ENCODE data around the gene CTRB2.
"Not testable (repeated sequence)": the region's sequence is repeated elsewhere in the genome, so short reads cannot be mapped to it uniquely, and the experiment has no call there.

CTRB2 gene

DNA sequence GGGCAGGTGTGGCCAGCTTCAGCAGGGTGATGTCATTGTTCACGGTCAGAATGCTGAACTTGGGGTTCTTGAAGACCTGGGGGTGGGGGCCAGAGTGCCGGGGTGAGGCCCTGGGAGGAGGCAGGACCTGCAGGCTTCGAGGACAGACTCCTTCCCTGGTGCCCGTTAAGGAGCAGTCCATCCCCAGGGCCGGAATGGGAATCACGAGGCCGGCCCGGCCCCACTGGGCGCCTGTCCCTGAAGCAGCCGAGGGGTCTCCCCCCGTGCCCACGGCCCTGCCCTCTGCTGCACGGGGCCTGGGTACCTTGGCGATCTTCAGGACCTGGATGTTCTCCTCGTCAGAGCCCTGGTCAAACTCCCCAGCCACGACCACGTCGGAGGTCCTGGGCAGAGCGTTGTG is 1.5 kb downstream of the CTRB2 start:
- H3K27me3 ChIP-seq (ENCODE audit: control insufficient read depth in 1 of 2, insufficient read depth in 2 of 2, low read length in 2 of 2); H3K4me1 ChIP-seq (ENCODE audit: control insufficient read depth in 1 of 2, insufficient read depth in 2 of 2, low read length in 2 of 2); H3K9me3 ChIP-seq (ENCODE audit: control insufficient read depth in 1 of 2, low read length in 2 of 2); H3K9ac ChIP-seq (ENCODE audit: low read depth in 1 of 2, low read length in 2 of 2); H3K4me3 ChIP-seq (ENCODE audit: low read depth in 1 of 2, low read length in 2 of 2); H3K36me3 ChIP-seq (ENCODE audit: control insufficient read depth in 1 of 2, insufficient read depth in 2 of 2, low read length in 2 of 2); H3K27ac ChIP-seq (ENCODE audit: low read depth, low read length): not testable (repeated sequence)

DNA sequence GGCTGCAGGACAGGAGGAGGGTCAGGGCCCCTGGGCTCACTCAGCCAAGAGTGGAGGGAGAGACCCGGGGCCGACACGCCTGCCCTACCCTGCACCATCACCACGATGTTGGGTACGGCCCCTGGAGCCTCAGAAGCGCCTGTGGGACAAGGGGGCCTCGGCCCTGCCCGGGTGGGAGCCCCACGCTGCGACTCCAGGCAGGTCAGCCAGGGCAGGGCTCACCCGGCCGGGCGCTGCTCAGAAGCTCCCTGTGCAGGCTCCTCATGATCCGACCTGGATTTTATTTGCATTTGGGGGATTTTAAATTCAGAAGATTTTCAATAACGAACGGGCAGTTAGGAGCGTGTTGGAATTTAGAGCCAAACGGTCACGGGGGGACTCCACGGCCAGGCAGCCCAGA is 2.1 kb downstream of the CTRB2 start:
- not testable (repeated sequence) for H3K36me3 ChIP-seq (ENCODE audit: control insufficient read depth in 1 of 2, insufficient read depth in 2 of 2, low read length in 2 of 2); H3K27ac ChIP-seq (ENCODE audit: low read depth, low read length); H3K27me3 ChIP-seq (ENCODE audit: control insufficient read depth in 1 of 2, insufficient read depth in 2 of 2, low read length in 2 of 2); H3K4me1 ChIP-seq (ENCODE audit: control insufficient read depth in 1 of 2, insufficient read depth in 2 of 2, low read length in 2 of 2); H3K9ac ChIP-seq (ENCODE audit: low read depth in 1 of 2, low read length in 2 of 2); H3K9me3 ChIP-seq (ENCODE audit: control insufficient read depth in 1 of 2, low read length in 2 of 2); H3K4me3 ChIP-seq (ENCODE audit: low read depth in 1 of 2, low read length in 2 of 2)

DNA sequence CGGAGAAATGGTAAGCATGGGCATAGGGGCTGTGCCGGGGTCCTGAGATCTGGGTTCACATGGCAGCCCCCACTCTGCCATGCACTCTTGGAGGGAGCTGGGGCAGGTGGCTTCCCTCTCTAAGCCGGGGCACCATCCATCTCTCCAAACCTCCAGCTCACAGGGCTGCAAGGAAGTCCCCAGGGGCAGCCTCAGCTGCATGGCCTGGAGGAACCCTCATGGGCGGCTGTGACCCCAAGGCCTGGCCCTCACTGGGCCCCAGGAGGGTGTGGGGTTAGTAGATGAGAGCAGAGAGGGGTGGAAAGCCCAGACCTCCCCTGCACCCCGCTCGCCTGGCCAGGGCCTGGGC is 2.6 kb downstream of the CTRB2 start:
- Histone ChIP-seq H3K4me1 (ENCODE audit: control insufficient read depth in 1 of 2, insufficient read depth in 2 of 2, low read length in 2 of 2) (no peaks in the 10 kb centered on the region), H3K27me3 (ENCODE audit: control insufficient read depth in 1 of 2, insufficient read depth in 2 of 2, low read length in 2 of 2) (no peaks in the 10 kb centered on the region), H3K9me3 (ENCODE audit: control insufficient read depth in 1 of 2, low read length in 2 of 2) (no peaks in the 10 kb centered on the region), H3K36me3 (ENCODE audit: control insufficient read depth in 1 of 2, insufficient read depth in 2 of 2, low read length in 2 of 2) (no peaks in the 10 kb centered on the region), H3K9ac (ENCODE audit: low read depth in 1 of 2, low read length in 2 of 2) (no peak overlapping the region), H3K4me3 (ENCODE audit: low read depth in 1 of 2, low read length in 2 of 2) (no peak overlapping the region), H3K27ac (ENCODE audit: low read depth, low read length) (no peak overlapping the region)

DNA sequence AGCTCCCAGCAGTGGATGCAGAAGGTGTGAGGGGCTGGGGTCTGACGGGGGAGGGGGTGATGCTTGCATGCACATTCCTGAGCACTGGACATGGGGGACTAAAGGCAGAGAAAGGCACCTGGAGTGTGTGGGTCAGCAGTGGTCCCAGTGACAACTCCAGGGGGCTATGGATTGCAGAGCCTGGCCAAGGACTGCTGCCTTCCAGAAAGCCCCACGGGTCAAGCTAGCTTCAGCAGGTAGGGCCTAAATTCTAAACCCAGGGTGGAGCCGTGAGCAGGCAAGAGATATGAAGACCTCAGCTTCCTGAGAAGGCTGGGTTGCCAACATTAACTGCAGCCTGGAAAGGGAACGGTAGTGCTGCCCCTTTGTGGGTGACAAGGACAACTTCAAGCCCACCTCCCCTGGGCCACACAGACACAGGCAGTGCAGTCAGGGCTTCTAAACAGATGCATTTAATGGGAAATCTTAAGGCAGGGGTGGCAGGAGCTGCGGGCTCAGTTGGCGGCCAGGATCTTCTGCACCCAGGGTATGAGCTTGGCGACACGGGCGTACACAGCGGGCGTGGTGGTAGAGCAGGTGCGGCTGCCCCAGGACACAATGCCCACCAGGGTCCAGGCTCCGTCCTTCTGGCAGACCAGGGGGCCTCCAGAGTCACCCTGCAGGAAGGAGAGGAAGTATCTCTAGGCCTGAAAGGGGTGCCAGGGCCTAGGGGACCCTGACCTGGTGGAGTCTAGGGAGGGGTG is 3.1 kb downstream of the CTRB2 start:
- Histone ChIP-seq H3K4me1 (ENCODE audit: control insufficient read depth in 1 of 2, insufficient read depth in 2 of 2, low read length in 2 of 2) (no peaks in the 10 kb centered on the region), H3K36me3 (ENCODE audit: control insufficient read depth in 1 of 2, insufficient read depth in 2 of 2, low read length in 2 of 2) (no peaks in the 10 kb centered on the region), H3K27ac (ENCODE audit: low read depth, low read length) (no peak overlapping the region), H3K9me3 (ENCODE audit: control insufficient read depth in 1 of 2, low read length in 2 of 2) (no peaks in the 10 kb centered on the region), H3K9ac (ENCODE audit: low read depth in 1 of 2, low read length in 2 of 2) (no peak overlapping the region), H3K4me3 (ENCODE audit: low read depth in 1 of 2, low read length in 2 of 2) (no peak overlapping the region), H3K27me3 (ENCODE audit: control insufficient read depth in 1 of 2, insufficient read depth in 2 of 2, low read length in 2 of 2) (no peaks in the 10 kb centered on the region)

DNA sequence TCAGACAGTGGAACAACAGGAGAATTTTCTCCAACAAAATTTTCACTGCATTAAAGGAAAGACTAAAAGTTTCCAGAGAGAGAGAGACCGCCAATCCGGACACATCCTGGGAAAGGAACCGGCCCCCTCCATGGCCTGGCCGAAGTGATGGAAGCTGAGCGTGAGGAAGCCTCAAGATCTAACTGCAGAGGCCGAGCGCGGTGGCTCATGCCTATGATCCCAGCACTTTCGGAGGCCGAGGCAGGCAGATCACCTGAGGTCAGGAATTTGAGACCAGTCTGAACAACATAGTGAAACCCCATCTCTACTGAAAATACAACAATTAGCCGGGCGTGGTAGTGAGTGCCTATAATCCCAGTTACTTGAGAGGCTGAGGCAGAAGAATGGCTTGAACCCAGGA is 3.9 kb downstream of the CTRB2 start:
- Histone ChIP-seq H3K36me3 (ENCODE audit: control insufficient read depth in 1 of 2, insufficient read depth in 2 of 2, low read length in 2 of 2) (no peaks in the 10 kb centered on the region), H3K9me3 (ENCODE audit: control insufficient read depth in 1 of 2, low read length in 2 of 2) (no peaks in the 10 kb centered on the region), H3K4me1 (ENCODE audit: control insufficient read depth in 1 of 2, insufficient read depth in 2 of 2, low read length in 2 of 2) (no peaks in the 10 kb centered on the region), H3K27ac (ENCODE audit: low read depth, low read length) (no peak overlapping the region), H3K9ac (ENCODE audit: low read depth in 1 of 2, low read length in 2 of 2) (no peak overlapping the region), H3K4me3 (ENCODE audit: low read depth in 1 of 2, low read length in 2 of 2) (no peak overlapping the region), H3K27me3 (ENCODE audit: control insufficient read depth in 1 of 2, insufficient read depth in 2 of 2, low read length in 2 of 2) (peaks cover 3 to 4% of the 10 kb centered on the region in 2 donors)

DNA sequence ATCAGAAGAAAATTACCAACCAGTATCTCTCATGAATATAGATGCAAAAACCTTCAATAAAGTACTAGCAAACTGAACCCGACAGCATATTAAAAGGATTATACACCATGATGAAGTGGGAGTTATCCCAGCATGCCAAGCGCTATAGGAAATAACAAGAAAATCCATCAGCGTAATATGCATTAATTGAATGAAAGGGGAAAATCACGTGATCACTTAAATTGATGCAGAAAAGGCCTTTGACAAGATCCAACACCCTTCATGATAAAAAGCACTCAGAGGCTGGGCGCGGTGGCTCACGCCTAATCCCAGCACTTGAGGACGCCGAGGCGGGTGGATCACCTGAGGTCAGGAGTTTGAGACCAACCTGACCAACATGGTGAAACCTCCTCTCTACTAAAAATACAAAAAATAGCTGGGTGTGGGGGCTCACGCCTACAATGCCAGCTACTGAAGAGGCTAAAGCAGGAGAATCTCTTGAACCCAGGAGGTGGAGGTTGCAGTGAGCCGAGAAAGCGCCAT is 4.8 kb downstream of the CTRB2 start:
- Histone ChIP-seq H3K4me1 (ENCODE audit: control insufficient read depth in 1 of 2, insufficient read depth in 2 of 2, low read length in 2 of 2) (no peaks in the 10 kb centered on the region), H3K9ac (ENCODE audit: low read depth in 1 of 2, low read length in 2 of 2) (no peak overlapping the region), H3K4me3 (ENCODE audit: low read depth in 1 of 2, low read length in 2 of 2) (no peak overlapping the region), H3K27ac (ENCODE audit: low read depth, low read length) (no peak overlapping the region), H3K9me3 (ENCODE audit: control insufficient read depth in 1 of 2, low read length in 2 of 2) (no peaks in the 10 kb centered on the region), H3K36me3 (ENCODE audit: control insufficient read depth in 1 of 2, insufficient read depth in 2 of 2, low read length in 2 of 2) (no peaks in the 10 kb centered on the region), H3K27me3 (ENCODE audit: control insufficient read depth in 1 of 2, insufficient read depth in 2 of 2, low read length in 2 of 2) (peaks cover 9 to 13% of the 10 kb centered on the region in 2 donors)

DNA sequence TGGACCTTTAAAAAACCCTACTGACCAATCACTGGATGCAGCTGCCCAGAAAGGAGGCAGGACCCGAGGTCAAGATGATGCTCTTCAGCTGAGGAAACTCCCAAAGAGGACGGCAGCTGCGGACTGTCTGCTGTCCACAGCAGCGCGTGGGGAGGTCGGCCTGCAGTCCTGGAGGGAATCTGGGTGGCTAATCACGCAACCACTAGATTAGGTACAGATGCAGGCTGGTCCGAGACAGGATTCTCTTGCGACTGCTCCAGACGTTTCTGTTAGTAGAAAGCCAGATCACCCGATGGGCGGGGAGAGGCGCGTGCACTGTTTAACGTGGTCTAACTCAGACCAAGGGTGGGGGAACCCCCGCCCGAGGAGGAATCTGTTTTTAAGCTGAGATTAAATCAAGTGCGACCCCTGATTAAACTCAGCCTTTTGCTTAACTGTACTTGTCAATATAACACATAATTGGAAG is 8.8 kb downstream of the CTRB2 start:
- no peaks in the 10 kb centered on the region for H3K36me3 ChIP-seq (ENCODE audit: control insufficient read depth in 1 of 2, insufficient read depth in 2 of 2, low read length in 2 of 2)
- no peaks in the 10 kb centered on the region for H3K9me3 ChIP-seq (ENCODE audit: control insufficient read depth in 1 of 2, low read length in 2 of 2)
- H3K27me3 ChIP-seq (ENCODE audit: control insufficient read depth in 1 of 2, insufficient read depth in 2 of 2, low read length in 2 of 2) = peaks cover 13% of the 10 kb centered on the region in 2 donors
- no peak overlapping the region for H3K4me3 ChIP-seq (ENCODE audit: low read depth in 1 of 2, low read length in 2 of 2)
- H3K9ac ChIP-seq (ENCODE audit: low read depth in 1 of 2, low read length in 2 of 2) = no peak overlapping the region
- H3K27ac ChIP-seq (ENCODE audit: low read depth, low read length) = no peak overlapping the region
- no peaks in the 10 kb centered on the region for H3K4me1 ChIP-seq (ENCODE audit: control insufficient read depth in 1 of 2, insufficient read depth in 2 of 2, low read length in 2 of 2)

DNA sequence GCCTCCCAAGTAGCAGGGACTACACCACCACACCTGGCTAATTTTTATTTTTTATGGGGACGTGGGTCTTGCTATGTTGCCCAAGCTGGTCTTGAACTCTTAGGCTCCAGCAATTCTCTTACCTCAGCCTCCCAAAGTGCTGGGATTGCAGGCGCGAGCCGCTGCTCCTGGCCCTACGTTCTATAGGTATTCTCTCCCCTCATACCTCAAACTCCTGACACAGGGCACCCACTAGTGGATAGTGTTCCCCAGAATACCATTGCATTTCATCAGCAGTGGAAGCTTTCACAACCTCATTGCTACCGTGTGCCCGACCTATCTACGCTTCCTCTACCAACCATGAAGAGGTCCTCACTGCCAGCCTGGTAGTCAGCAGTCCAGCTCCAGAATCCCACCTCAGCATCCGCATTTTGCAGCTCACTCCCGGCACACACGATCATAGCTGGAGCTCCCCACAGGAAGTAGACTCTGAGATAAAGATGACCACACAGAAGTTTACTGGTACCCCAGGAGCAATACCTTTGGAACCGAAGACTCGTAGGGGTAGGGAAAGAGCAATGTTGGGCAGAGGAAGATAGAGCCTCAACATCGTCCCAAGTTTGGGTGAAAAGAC is 9.3 kb downstream of the CTRB2 start:
- no peak overlapping the region for H3K4me3 ChIP-seq (ENCODE audit: low read depth in 1 of 2, low read length in 2 of 2)
- no peak overlapping the region for H3K9ac ChIP-seq (ENCODE audit: low read depth in 1 of 2, low read length in 2 of 2)
- no peaks in the 10 kb centered on the region for H3K9me3 ChIP-seq (ENCODE audit: control insufficient read depth in 1 of 2, low read length in 2 of 2)
- H3K36me3 ChIP-seq (ENCODE audit: control insufficient read depth in 1 of 2, insufficient read depth in 2 of 2, low read length in 2 of 2) = no peaks in the 10 kb centered on the region
- H3K4me1 ChIP-seq (ENCODE audit: control insufficient read depth in 1 of 2, insufficient read depth in 2 of 2, low read length in 2 of 2) = no peaks in the 10 kb centered on the region
- H3K27ac ChIP-seq (ENCODE audit: low read depth, low read length) = no peak overlapping the region
- peaks cover 13% of the 10 kb centered on the region in 2 donors for H3K27me3 ChIP-seq (ENCODE audit: control insufficient read depth in 1 of 2, insufficient read depth in 2 of 2, low read length in 2 of 2)

DNA sequence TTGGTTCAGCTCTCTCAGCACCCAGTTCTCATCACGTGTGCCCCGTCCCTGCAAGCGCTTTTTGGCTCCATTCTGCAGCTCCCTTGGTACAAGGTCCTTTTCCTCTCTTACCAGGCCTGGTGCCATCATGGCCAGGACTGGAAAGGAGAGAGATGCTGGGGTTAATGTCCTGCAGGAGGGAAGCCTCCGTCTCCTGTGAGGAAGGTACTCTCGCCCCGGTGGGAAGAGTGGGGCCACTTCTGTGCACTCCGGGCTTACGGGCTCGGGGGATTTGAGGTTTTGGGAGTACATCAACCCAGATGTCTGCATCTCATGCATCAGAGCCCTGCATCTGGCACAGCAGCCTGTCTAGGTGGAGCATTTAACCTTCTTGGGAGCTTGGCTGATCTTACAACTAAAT is 10.1 kb downstream of the CTRB2 start:
- H3K27me3 ChIP-seq (ENCODE audit: control insufficient read depth in 1 of 2, insufficient read depth in 2 of 2, low read length in 2 of 2) = peaks cover 13% of the 10 kb centered on the region in 2 donors
- H3K9ac ChIP-seq (ENCODE audit: low read depth in 1 of 2, low read length in 2 of 2) = no peak overlapping the region
- H3K4me1 ChIP-seq (ENCODE audit: control insufficient read depth in 1 of 2, insufficient read depth in 2 of 2, low read length in 2 of 2) = no peaks in the 10 kb centered on the region
- H3K36me3 ChIP-seq (ENCODE audit: control insufficient read depth in 1 of 2, insufficient read depth in 2 of 2, low read length in 2 of 2) = no peaks in the 10 kb centered on the region
- H3K9me3 ChIP-seq (ENCODE audit: control insufficient read depth in 1 of 2, low read length in 2 of 2) = no peaks in the 10 kb centered on the region
- no peak overlapping the region for H3K4me3 ChIP-seq (ENCODE audit: low read depth in 1 of 2, low read length in 2 of 2)
- no peak overlapping the region for H3K27ac ChIP-seq (ENCODE audit: low read depth, low read length)

DNA sequence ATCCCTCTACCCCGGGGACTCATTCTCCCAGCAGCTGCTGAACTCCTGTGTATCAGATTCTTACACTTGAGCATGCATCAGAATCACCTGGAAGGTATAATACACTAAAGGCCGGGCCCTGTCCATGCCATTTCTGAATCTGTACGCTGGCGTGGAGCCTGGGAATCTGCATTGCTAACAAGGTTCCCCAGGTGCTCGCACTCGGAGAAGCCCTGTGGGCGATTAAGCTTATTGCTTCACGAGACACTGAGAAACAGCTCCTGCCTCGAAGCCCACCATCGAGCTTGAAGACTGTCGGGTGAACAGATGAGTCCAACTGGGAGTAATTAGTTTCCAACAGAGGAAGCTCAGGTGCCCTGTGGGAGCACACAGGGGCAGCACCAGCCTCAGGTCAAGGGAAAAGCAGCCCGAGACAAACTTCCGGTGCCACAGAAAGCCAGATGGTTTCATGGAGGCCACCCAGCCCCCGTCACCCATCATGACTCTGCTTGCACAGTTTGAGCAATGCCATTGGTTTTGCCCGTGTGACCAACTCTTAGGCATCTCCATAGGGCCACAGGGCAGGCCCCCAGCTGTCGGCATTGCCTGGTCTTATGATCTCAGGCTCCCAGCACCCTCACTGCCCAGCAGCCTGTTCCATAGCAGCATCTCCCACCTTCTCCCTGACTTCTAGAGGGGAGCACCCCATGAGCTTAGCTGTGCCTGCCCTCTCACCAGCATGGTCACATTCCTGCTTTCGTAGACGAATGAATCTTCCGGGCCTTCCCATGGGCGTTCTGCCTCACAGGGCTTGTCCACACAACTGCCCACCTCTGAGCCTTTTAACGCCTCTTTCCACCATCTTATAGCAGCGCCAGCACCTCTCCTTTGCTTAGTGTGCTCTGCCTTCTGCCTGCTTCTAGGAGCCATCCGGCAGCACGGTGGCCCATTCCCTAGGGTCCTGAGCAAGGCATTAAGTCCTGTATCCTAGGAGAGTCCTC is 10.9 kb downstream of the CTRB2 start:
- Histone ChIP-seq H3K36me3 (ENCODE audit: control insufficient read depth in 1 of 2, insufficient read depth in 2 of 2, low read length in 2 of 2) (no peaks in the 10 kb centered on the region), H3K9ac (ENCODE audit: low read depth in 1 of 2, low read length in 2 of 2) (no peak overlapping the region), H3K27ac (ENCODE audit: low read depth, low read length) (no peak overlapping the region), H3K4me1 (ENCODE audit: control insufficient read depth in 1 of 2, insufficient read depth in 2 of 2, low read length in 2 of 2) (no peaks in the 10 kb centered on the region), H3K4me3 (ENCODE audit: low read depth in 1 of 2, low read length in 2 of 2) (no peak overlapping the region), H3K9me3 (ENCODE audit: control insufficient read depth in 1 of 2, low read length in 2 of 2) (no peaks in the 10 kb centered on the region), H3K27me3 (ENCODE audit: control insufficient read depth in 1 of 2, insufficient read depth in 2 of 2, low read length in 2 of 2) (peaks cover 13% of the 10 kb centered on the region in 2 donors)

Data from duodenal mucosa (tissue), 2 donors.